Measurements from ENCODE around the gene PLCD3.
"Not testable (repeated sequence)": the region's sequence is repeated elsewhere in the genome, so short reads cannot be mapped to it uniquely, and the experiment has no call there.

Gene PLCD3

DNA sequence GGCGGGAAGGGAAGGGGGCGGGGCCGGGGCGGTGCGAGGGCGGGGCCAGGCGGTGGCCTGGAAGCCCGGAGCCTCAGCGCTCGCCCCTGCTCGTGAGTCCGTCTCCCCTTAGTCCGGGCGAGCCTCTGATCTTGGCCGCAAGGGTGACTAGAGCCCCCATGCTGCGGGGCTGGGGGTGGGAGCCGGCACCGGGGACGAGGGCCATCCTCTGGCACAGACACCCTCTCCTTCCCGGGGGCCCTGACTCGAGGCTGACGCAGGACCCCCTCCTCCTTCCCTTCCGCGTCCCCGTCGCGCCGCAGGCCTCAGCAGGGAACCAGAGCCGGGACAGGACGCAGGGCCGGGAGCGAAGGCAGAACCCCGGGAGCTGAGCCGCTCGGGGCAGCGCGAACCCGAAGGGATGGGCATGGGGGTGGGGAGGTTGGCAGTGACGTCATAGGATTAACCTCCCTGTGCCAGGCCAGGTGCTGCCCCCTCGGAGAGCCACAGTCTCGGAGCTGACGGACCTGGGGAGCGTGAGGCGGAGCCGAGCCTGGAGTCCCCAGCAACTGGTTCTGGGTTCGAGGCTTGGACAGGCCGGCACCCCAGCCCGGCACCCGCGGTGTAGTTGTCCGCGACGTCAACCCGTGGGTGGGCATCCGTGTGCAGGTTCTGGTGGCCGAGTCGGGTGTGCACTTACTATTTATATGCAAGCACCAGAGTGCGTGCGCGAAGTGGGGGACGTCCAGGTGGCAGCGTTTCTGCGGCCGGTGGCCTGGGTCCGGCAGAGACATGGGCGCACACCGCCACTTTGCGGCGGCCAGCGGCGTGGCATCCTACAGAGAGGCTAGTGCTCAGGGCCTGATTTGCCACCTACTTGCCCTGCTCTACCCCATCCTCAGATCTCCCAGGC lies 503 bp upstream of the PLCD3 start:
- Mint-ChIP-seq H3K9me3 (no peaks in the 10 kb centered on the region), H3K36me3 (ENCODE audit: low read depth) (no peaks in the 10 kb centered on the region), H3K27ac (peak overlapping the region; percentile 82), H3K4me3 (peak overlapping the region; percentile 87), H3K27me3 (ENCODE audit: low read depth) (peaks cover 11% of the 10 kb centered on the region), H3K4me1 (ENCODE audit: low read depth) (peaks cover 11% of the 10 kb centered on the region)
- DNase-seq (ENCODE audit: low spot score), result peak; percentile 69

GRCh38 chr17:45131616-45132319 lies 547 bp downstream of the PLCD3 start:
- Mint-ChIP-seq H3K27me3 (ENCODE audit: low read depth) (peaks cover 11% of the 10 kb centered on the region), H3K9me3 (no peaks in the 10 kb centered on the region), H3K36me3 (ENCODE audit: low read depth) (no peaks in the 10 kb centered on the region), H3K4me3 (peak overlapping the region; percentile 59), H3K27ac (no peak overlapping the region), H3K4me1 (ENCODE audit: low read depth) (peaks cover 11% of the 10 kb centered on the region)
- peak; percentile 49 for DNase-seq (ENCODE audit: low spot score)

- no peak for DNase-seq (ENCODE audit: low spot score)
Observed at GRCh38 chr17:45130681-45131615, 1.4 kb downstream of the PLCD3 start.

GRCh38 chr17:45129940-45130680 lies 2.2 kb downstream of the PLCD3 start:
- no peak for DNase-seq (ENCODE audit: low spot score)
- H3K27ac Mint-ChIP-seq, result no peak overlapping the region
- no peaks in the 10 kb centered on the region for H3K9me3 Mint-ChIP-seq
- no peak overlapping the region for H3K4me3 Mint-ChIP-seq
- H3K27me3 Mint-ChIP-seq (ENCODE audit: low read depth), result peaks cover 11% of the 10 kb centered on the region
- peaks cover 6% of the 10 kb centered on the region for H3K4me1 Mint-ChIP-seq (ENCODE audit: low read depth)
- H3K36me3 Mint-ChIP-seq (ENCODE audit: low read depth), result no peaks in the 10 kb centered on the region

More at GRCh38 chr17:45130681-45131615, 1.4 kb downstream of the PLCD3 start:
- no peak overlapping the region for H3K27ac Mint-ChIP-seq
- H3K4me3 Mint-ChIP-seq, result peak overlapping the region; percentile 59
- no peaks in the 10 kb centered on the region for H3K9me3 Mint-ChIP-seq
- no peaks in the 10 kb centered on the region for H3K36me3 Mint-ChIP-seq (ENCODE audit: low read depth)
- peaks cover 6% of the 10 kb centered on the region for H3K4me1 Mint-ChIP-seq (ENCODE audit: low read depth)
- peaks cover 11% of the 10 kb centered on the region for H3K27me3 Mint-ChIP-seq (ENCODE audit: low read depth)

DNA sequence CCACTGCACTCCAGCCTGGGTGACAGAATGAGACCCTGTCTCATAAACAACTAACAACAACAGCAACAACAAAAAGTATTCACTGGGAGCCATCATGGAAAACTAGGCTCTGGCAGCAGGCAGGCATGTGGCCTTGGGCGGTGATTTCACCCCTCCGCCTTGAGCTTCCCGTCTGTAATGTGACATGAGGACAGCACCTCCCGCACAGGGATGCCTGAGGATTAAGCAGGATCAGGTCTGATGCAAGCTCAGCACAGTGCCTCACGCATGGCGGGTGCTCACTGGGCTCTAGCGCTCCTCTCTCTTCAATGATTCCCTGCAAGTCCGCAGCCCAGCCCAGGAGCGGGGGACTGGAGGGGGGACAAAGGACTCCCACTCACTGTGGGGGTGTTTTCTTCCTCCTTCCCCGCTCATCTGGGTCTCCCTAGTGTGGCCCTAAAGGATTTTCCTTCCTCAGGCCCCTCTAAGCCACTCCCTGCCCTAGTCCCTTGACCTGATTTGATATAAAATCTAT lies 2.8 kb downstream of the PLCD3 start:
- H3K27me3 Mint-ChIP-seq (ENCODE audit: low read depth), result peaks cover 11% of the 10 kb centered on the region
- H3K4me3 Mint-ChIP-seq, result no peak overlapping the region
- no peaks in the 10 kb centered on the region for H3K36me3 Mint-ChIP-seq (ENCODE audit: low read depth)
- peaks cover 6% of the 10 kb centered on the region for H3K4me1 Mint-ChIP-seq (ENCODE audit: low read depth)
- DNase-seq (ENCODE audit: low spot score), result no peak
- no peak overlapping the region for H3K27ac Mint-ChIP-seq
- H3K9me3 Mint-ChIP-seq, result no peaks in the 10 kb centered on the region

DNA sequence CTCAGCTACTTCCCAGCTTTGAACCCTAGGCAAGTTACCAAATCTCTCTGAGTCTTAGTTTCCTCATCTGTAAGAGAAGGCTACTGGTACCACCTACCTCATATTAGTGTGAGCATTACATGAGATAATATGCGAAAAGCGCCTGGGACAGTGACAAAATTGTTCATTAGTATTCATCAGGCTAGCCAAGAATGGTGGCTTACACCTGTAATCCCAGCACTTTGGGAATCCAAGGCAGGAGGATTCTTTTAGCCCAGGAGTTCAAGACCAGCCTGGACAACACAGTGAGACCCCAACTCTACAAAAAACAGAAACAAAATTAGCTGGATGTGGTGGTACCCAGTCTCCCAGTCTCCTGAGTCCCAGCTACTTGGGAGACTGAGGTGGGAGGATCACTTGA lies 3.3 kb downstream of the PLCD3 start:
- H3K27ac Mint-ChIP-seq, result no peak overlapping the region
- H3K27me3 Mint-ChIP-seq (ENCODE audit: low read depth), result peaks cover 11% of the 10 kb centered on the region
- no peaks in the 10 kb centered on the region for H3K36me3 Mint-ChIP-seq (ENCODE audit: low read depth)
- H3K9me3 Mint-ChIP-seq, result no peaks in the 10 kb centered on the region
- DNase-seq (ENCODE audit: low spot score), result no peak
- H3K4me1 Mint-ChIP-seq (ENCODE audit: low read depth), result peaks cover 6% of the 10 kb centered on the region
- no peak overlapping the region for H3K4me3 Mint-ChIP-seq

- Mint-ChIP-seq H3K9me3 (no peaks in the 10 kb centered on the region), H3K27me3 (ENCODE audit: low read depth) (peaks cover 11% of the 10 kb centered on the region), H3K27ac (no peak overlapping the region), H3K36me3 (ENCODE audit: low read depth) (no peaks in the 10 kb centered on the region), H3K4me3 (no peak overlapping the region), H3K4me1 (ENCODE audit: low read depth) (peaks cover 3% of the 10 kb centered on the region)
- DNase-seq (ENCODE audit: low spot score), result no peak
Observed at GRCh38 chr17:45128331-45128730, 4.0 kb downstream of the PLCD3 start.

DNA sequence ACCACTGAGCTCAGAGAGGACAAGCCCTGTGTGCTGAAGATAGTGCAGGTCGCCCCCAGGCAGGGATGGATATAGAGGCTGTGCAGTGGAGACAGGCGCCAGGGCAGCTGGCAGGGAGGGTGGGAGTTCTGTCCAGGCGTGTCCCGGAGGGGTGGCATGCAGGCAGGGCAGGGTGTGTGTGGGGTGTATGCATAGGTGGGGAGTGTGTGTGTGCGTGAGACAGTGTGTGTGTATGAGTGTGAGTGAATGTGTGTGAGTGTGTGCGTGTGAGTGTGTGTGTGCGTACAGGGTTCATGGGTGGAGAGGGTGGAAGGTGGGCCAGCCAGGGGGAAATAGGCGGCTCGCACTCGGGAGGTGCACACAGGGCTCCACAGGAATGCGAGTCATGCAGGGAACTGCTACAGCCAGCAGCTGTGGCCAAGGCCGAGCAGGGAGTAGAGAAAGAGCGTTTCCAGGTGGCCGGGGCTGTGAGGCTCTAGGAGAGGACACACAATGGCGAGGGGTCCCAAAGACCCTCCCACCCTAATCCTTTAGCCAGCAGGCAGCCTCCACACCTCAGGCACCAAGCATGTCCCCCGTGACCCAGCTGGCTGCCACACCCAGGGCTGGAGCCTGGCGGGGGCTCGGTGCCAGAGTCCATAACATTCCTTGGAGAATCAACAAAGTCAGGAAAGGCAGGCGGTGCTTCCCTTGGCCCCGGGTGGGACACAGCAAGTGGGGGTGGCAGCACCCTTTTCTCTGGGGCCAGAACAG lies 4.6 kb downstream of the PLCD3 start:
- no peak for DNase-seq (ENCODE audit: low spot score)
- H3K4me3 Mint-ChIP-seq, result no peak overlapping the region
- no peaks in the 10 kb centered on the region for H3K9me3 Mint-ChIP-seq
- no peaks in the 10 kb centered on the region for H3K36me3 Mint-ChIP-seq (ENCODE audit: low read depth)
- no peak overlapping the region for H3K27ac Mint-ChIP-seq
- H3K4me1 Mint-ChIP-seq (ENCODE audit: low read depth), result no peaks in the 10 kb centered on the region
- H3K27me3 Mint-ChIP-seq (ENCODE audit: low read depth), result peaks cover 11% of the 10 kb centered on the region

GRCh38 chr17:45127207-45127547 lies 5.1 kb downstream of the PLCD3 start:
- Mint-ChIP-seq H3K27me3 (ENCODE audit: low read depth) (peaks cover 11% of the 10 kb centered on the region), H3K9me3 (no peaks in the 10 kb centered on the region), H3K4me1 (ENCODE audit: low read depth) (no peaks in the 10 kb centered on the region), H3K4me3 (no peak overlapping the region), H3K36me3 (ENCODE audit: low read depth) (no peaks in the 10 kb centered on the region), H3K27ac (no peak overlapping the region)
- no peak for DNase-seq (ENCODE audit: low spot score)

GRCh38 chr17:45125509-45125908 lies 6.8 kb downstream of the PLCD3 start:
- no peaks in the 10 kb centered on the region for H3K36me3 Mint-ChIP-seq (ENCODE audit: low read depth)
- H3K27ac Mint-ChIP-seq, result no peak overlapping the region
- H3K4me1 Mint-ChIP-seq (ENCODE audit: low read depth), result no peaks in the 10 kb centered on the region
- H3K9me3 Mint-ChIP-seq, result no peaks in the 10 kb centered on the region
- H3K4me3 Mint-ChIP-seq, result no peak overlapping the region
- peaks cover 11% of the 10 kb centered on the region for H3K27me3 Mint-ChIP-seq (ENCODE audit: low read depth)
- no peak for DNase-seq (ENCODE audit: low spot score)

DNA sequence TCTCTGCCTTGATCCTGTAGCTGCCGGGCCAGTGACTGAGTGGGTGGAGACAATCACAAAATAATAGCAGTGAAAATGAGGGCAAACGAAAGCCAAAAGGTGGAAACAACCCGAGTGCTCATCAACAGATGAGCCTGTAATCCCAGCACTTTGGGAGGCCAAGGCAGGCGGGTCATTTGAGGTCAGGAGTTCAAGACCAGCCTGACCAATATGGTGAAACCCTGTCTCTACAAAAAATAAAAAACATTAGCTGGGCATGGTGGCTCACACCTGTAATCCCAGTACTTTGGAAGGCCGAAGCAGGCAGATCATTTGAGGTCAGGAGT lies 7.6 kb downstream of the PLCD3 start:
- H3K4me1 Mint-ChIP-seq (ENCODE audit: low read depth); H3K36me3 Mint-ChIP-seq (ENCODE audit: low read depth); H3K27me3 Mint-ChIP-seq (ENCODE audit: low read depth); H3K27ac Mint-ChIP-seq; H3K4me3 Mint-ChIP-seq; DNase-seq (ENCODE audit: low spot score); H3K9me3 Mint-ChIP-seq: not testable (repeated sequence)

- no peak for DNase-seq (ENCODE audit: low spot score)
- H3K4me3 Mint-ChIP-seq, result no peak overlapping the region
- H3K9me3 Mint-ChIP-seq, result no peaks in the 10 kb centered on the region
- H3K27ac Mint-ChIP-seq, result no peak overlapping the region
- no peaks in the 10 kb centered on the region for H3K4me1 Mint-ChIP-seq (ENCODE audit: low read depth)
- H3K36me3 Mint-ChIP-seq (ENCODE audit: low read depth), result no peaks in the 10 kb centered on the region
- peaks cover 7% of the 10 kb centered on the region for H3K27me3 Mint-ChIP-seq (ENCODE audit: low read depth)
Observed at GRCh38 chr17:45123930-45124796, 8.2 kb downstream of the PLCD3 start.

Data from T-helper 2 cell treated with Interferon-gamma antibody and Interleukin-4, amounts not matched to agents 5 μg/mL and 100 μg/mL, for 36 hours (primary cell).